GM12878 (cell line): Measurements from ENCODE around the gene WBP1L. TPM values are rescaled to one million over a fixed set of nuclear protein-coding genes. Genes with fewer than 3 reads are reported as not detected.

Source experiments
- ATAC-seq: fragments of 200-7000 bp; cut with Tn5 transposase; 3 replicates; pipeline ENCODE4 v1.9.1; 2020; ENCODE audit warnings: mild to moderate bottlenecking, moderate library complexity
- BruUV-seq: library from RNA; stranded (reverse); fragments of 400-500 nt; replicated peaks from 2 replicates; lab custom pipeline; 2021; lab: Mats Ljungman, UMichigan
- CTCF ChIA-PET: fragments of 300-600 bp; sonication (Branson Sonifier 250); formaldehyde crosslinking; extraction: SDS; loops from one replicate; lab custom pipeline; 2021; ENCODE audit warnings: inconsistent platforms; lab: Yijun Ruan, JAX
- POLR2A ChIA-PET: fragments of 350-600 bp; formaldehyde crosslinking; extraction: SDS; loops from one replicate; lab custom pipeline; 2021; ENCODE audit warnings: inconsistent platforms; lab: Charles Lee
- RAD21 ChIA-PET: fragments of 300-600 bp; sonication (Branson Sonifier 250); formaldehyde crosslinking; loops from one replicate; lab custom pipeline; 2023; ENCODE audit warnings: antibody characterized with exemption; ENCODE audit not compliant: unreplicated experiment; lab: Charles Lee
- SMC1A ChIA-PET: fragments of 300-600 bp; sonication (Branson Sonifier 250); formaldehyde crosslinking; loops from one replicate; lab custom pipeline; 2023; ENCODE audit not compliant: unreplicated experiment, uncharacterized antibody; lab: Charles Lee
- DNase-seq: peaks from one replicate; pipeline ENCODE4 v3.0.0-alpha.2; 2011; ENCODE audit warnings: low read depth, low spot score
- FAIRE-seq: peaks from 3 replicates; lab custom pipeline; 2011; peaks lifted over from hg19 to GRCh38; lab: Jason Lieb, UNC
- H2AFZ ChIP-seq: 2 replicates; pipeline ENCODE4 v1.6.0; 2011; ENCODE audit warnings: low read depth, low read length, control low read depth; ENCODE audit not compliant: control insufficient read depth
- H3K27ac ChIP-seq: 2 replicates; pipeline ENCODE4 v1.5.1; 2011; ENCODE audit warnings: control low read depth; ENCODE audit not compliant: control insufficient read depth, insufficient read depth
- H3K27me3 ChIP-seq, 2 experiments: replicated peaks in 1 of 2; 2 replicates each; pipeline versions ENCODE4 v1.6.0 to v1.6.1; 2011; ENCODE audit warnings: low read length in 1 of 2; ENCODE audit not compliant: control insufficient read depth in 2 of 2, insufficient read depth in 2 of 2
- H3K36me3 ChIP-seq, 2 experiments: 2 replicates each; pipeline ENCODE4 v1.5.1; 2011; ENCODE audit warnings: low read length in 1 of 2; ENCODE audit not compliant: control insufficient read depth in 2 of 2, insufficient read depth in 2 of 2
- H3K4me1 ChIP-seq: 2 replicates; pipeline ENCODE4 v1.6.1; 2011; ENCODE audit warnings: mild to moderate bottlenecking, low read length, moderate library complexity, mixed read lengths; ENCODE audit not compliant: control insufficient read depth, insufficient read depth
- H3K4me2 ChIP-seq: 2 replicates; pipeline ENCODE4 v1.6.0; 2011; ENCODE audit warnings: control low read depth; ENCODE audit not compliant: control insufficient read depth, insufficient read depth
- H3K4me3 ChIP-seq: fragments of 200-600 bp; sonication (generic); 2 replicates; pipeline ENCODE4 v1.5.1; 2016
- H3K79me2 ChIP-seq: 2 replicates; pipeline ENCODE4 v1.6.0; 2011; ENCODE audit warnings: low read length; ENCODE audit not compliant: control insufficient read depth, insufficient read depth
- H3K9ac ChIP-seq: 2 replicates; pipeline ENCODE4 v1.8.0; 2011; ENCODE audit warnings: low read length, control low read depth, mixed read lengths; ENCODE audit not compliant: control insufficient read depth, insufficient read depth
- H3K9me3 ChIP-seq: replicated peaks from 3 replicates; pipeline ENCODE4 v1.5.1; 2011; ENCODE audit warnings: mild to moderate bottlenecking, low read length; ENCODE audit not compliant: control insufficient read depth, insufficient read depth
- H4K20me1 ChIP-seq: 2 replicates; pipeline ENCODE4 v1.6.0; 2011; ENCODE audit not compliant: control insufficient read depth, insufficient read depth
- MEF2A ChIP-seq: IDR thresholded peaks from 2 replicates; pipeline ENCODE4 v1.6.1; 2011; ENCODE audit warnings: low read depth, mild to moderate bottlenecking, low read length, moderate library complexity; ENCODE audit not compliant: insufficient read depth
- NR2F1 ChIP-seq: fragments of 450-650 bp; conservative IDR thresholded peaks from 2 replicates; pipeline ENCODE4 v1.6.1; 2017; ENCODE audit warnings: mild to moderate bottlenecking
- RUNX3 ChIP-seq: IDR thresholded peaks from 2 replicates; pipeline ENCODE4 v1.6.1; 2012; ENCODE audit warnings: low read length, inconsistent platforms
- WGBS: methylation state at CpG from one replicate; pipeline ENCODE4 v1.1.6; 2016; ENCODE audit warnings: low lambda C conversion rate; ENCODE audit not compliant: insufficient replicate concordance, insufficient coverage; ENCODE audit errors: missing lambda C conversion rate; 5-methylcytosine and 5-hydroxymethylcytosine counted together
- in situ Hi-C: fragments of 300-500 bp; cut with MboI; formaldehyde crosslinking; loops from 9 replicates; pipeline ENCODE4 v1.14.3; 2018; ENCODE audit warnings: mixed read lengths
- intact Hi-C: fragments of 100-400 bp; cut with micrococcal nuclease; formaldehyde crosslinking; loops from one replicate; pipeline ENCODE4 v1.14.2; 2022; ENCODE audit not compliant: unreplicated experiment
- polyA plus RNA-seq, 11 experiments: library from polyadenylated mRNA; depleted of rRNA in 4 of 11; unstranded in 6 of 11; stranded (reverse) in 5 of 11; fragments of >200 nt; fragmentation: Nextera tagmentation in 4 of 11; fragmentation: Illumina TruSeq in 1 of 11; extraction: Ambion mirVana in 4 of 11; extraction: Trizol in 1 of 11; gene quantifications; 1 replicate in 1 of 11; 2 replicates in 10 of 11; pipeline versions ENCODE4 v1.2.1 to v1.2.3, GENCODE V29; 2011 to 2016; ENCODE audit warnings: inconsistent platforms in 2 of 11, missing spikeins in 2 of 11, low read depth in 1 of 11
- total RNA-seq, 4 experiments: library from RNA; depleted of rRNA in 3 of 4; stranded (reverse); fragments of >200 nt in 3 of 4; fragmentation: Illumina TruSeq in 1 of 4; extraction: Trizol in 1 of 4; gene quantifications; 2 replicates each; pipeline versions ENCODE4 v1.2.1 to v1.2.3, GENCODE V29; 2013 to 2021
- TF ChIP-seq, protein P1 (sequence below): fragments of 450-650 bp; formaldehyde crosslinking; IDR thresholded peaks from 2 replicates; pipeline ENCODE4 v1.4.0; 2020; ENCODE audit warnings: mild to moderate bottlenecking, moderate library complexity
- TF ChIP-seq, protein P2 (sequence below): fragments of 450-650 bp; IDR thresholded peaks from 2 replicates; pipeline ENCODE4 v1.6.1; 2017; ENCODE audit warnings: low read depth, mild to moderate bottlenecking, moderate library complexity

Gene WBP1L
- total and polyA plus RNA-seq, 10 of the 15 experiments (the other 5 are each of a cell fraction or from before 2014, with no cell fraction given): 3.7 to 18.8 (median 12.3) TPM

DNA sequence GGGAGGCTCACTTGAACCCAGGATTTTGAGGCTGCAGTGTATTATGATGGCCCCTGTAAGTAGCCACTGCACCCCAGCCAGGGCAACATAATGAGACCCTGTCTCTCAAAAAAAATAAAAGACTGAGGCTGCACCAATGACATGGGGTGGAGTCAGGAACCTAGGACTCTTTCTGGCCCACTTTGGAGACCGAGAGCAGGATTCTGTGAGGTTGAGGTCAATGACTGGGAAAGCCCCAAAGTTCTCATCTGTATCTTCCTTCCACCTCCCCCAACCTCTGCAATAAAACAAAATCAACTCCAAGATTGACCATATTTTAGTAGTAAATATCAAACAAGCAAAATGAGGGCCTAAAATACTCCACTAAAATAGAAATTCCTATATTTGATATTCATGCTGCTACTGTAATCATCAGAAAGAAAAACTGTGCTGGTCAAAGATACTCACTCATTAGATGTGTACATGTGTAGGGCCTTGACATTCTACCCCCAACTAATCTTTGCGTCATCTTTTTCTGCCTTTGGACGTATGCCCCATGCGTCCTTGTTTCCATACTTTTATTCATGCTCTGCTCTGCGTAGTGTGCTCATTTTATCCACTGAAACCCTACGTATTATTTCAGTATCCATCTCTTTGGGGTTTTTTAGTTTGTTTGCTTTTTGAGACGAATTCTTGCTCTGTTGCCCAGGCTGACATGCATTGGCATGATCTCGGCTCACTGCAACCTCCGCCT lies 23.8 kb downstream of the WBP1L start:
- FAIRE-seq (no peak), DNase-seq (no peak), ATAC-seq (peak; percentile 69)
- no peak overlapping the region for H3K27ac ChIP-seq
- H3K36me3 ChIP-seq: peaks cover 0 to 4% of the 10 kb centered on the region in 2 experiments; a peak in 2 of 4 replicates
- H3K9me3 ChIP-seq: no peaks in the 10 kb centered on the region
- peak overlapping the region; percentile 23; the same call in 1 of the 2 replicates for H3K4me2 ChIP-seq
- ChIA-PET RAD21 (no interaction called here), SMC1A (no interaction called here), POLR2A (interaction anchor here (0.7 to 1.6 kb wide), 2 partner anchors 14 to 255 kb away, joined by 3 to 4 read pairs; no protein-coding TSS in a partner anchor), CTCF (interaction anchor here (0.6 to 1.3 kb wide), 4 partner anchors 8 to 289 kb away, joined by 3 to 4 read pairs (median 3); no protein-coding TSS in a partner anchor)
- H2AFZ ChIP-seq: no peak overlapping the region
- H3K4me1 ChIP-seq: peaks cover 13% of the 10 kb centered on the region
- intact Hi-C loops (no loop called here), in situ Hi-C loops (no loop called here)
- BruUV-seq: no TSS peak
- no peak overlapping the region for H3K4me3 ChIP-seq
- no peaks in the 10 kb centered on the region for H3K27me3 ChIP-seq
- 85% methylated on average over 9 of the region's 9 CpGs for WGBS
- H4K20me1 ChIP-seq: no peaks in the 10 kb centered on the region
- peaks cover 2% of the 10 kb centered on the region for H3K79me2 ChIP-seq
- TF ChIP-seq MEF2A (no peak), RUNX3 (peak; percentile 56), NR2F1 (peak; percentile 34; the same call in 1 of the 2 replicates)
- TF ChIP-seq, protein P1, sequence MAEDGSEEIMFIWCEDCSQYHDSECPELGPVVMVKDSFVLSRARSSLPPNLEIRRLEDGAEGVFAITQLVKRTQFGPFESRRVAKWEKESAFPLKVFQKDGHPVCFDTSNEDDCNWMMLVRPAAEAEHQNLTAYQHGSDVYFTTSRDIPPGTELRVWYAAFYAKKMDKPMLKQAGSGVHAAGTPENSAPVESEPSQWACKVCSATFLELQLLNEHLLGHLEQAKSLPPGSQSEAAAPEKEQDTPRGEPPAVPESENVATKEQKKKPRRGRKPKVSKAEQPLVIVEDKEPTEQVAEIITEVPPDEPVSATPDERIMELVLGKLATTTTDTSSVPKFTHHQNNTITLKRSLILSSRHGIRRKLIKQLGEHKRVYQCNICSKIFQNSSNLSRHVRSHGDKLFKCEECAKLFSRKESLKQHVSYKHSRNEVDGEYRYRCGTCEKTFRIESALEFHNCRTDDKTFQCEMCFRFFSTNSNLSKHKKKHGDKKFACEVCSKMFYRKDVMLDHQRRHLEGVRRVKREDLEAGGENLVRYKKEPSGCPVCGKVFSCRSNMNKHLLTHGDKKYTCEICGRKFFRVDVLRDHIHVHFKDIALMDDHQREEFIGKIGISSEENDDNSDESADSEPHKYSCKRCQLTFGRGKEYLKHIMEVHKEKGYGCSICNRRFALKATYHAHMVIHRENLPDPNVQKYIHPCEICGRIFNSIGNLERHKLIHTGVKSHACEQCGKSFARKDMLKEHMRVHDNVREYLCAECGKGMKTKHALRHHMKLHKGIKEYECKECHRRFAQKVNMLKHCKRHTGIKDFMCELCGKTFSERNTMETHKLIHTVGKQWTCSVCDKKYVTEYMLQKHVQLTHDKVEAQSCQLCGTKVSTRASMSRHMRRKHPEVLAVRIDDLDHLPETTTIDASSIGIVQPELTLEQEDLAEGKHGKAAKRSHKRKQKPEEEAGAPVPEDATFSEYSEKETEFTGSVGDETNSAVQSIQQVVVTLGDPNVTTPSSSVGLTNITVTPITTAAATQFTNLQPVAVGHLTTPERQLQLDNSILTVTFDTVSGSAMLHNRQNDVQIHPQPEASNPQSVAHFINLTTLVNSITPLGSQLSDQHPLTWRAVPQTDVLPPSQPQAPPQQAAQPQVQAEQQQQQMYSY: no peak
- TF ChIP-seq, protein P2, sequence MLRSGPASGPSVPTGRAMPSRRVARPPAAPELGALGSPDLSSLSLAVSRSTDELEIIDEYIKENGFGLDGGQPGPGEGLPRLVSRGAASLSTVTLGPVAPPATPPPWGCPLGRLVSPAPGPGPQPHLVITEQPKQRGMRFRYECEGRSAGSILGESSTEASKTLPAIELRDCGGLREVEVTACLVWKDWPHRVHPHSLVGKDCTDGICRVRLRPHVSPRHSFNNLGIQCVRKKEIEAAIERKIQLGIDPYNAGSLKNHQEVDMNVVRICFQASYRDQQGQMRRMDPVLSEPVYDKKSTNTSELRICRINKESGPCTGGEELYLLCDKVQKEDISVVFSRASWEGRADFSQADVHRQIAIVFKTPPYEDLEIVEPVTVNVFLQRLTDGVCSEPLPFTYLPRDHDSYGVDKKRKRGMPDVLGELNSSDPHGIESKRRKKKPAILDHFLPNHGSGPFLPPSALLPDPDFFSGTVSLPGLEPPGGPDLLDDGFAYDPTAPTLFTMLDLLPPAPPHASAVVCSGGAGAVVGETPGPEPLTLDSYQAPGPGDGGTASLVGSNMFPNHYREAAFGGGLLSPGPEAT: no peak
- no peak overlapping the region for H3K9ac ChIP-seq
